Activated T-cell treated with anti-CD3 and anti-CD28 coated beads, Interleukin-2, amount 50 U/mL, for 4 hours (primary cell): ENCODE measurements around the gene LEFTY1. TPM values are rescaled to one million over a fixed set of nuclear protein-coding genes. Genes with fewer than 3 reads are reported as not detected.

Experiments used
- ATAC-seq, 2 donors: fragments of 200-7000 bp; cut with Tn5 transposase; one replicate each; pipeline ENCODE4 v1.10.0; 2021
- DNase-seq: peaks from one replicate; pipeline ENCODE4 v3.0.0-alpha.2; 2020
- H3K27me3 Mint-ChIP-seq: one replicate; pipeline ENCODE4 v1.8.0; 2021; ENCODE audit warnings: low read depth, mixed read lengths
- H3K36me3 Mint-ChIP-seq: one replicate; pipeline ENCODE4 v1.8.0; 2022; ENCODE audit warnings: mixed read lengths; ENCODE audit not compliant: insufficient read depth
- H3K4me1 Mint-ChIP-seq: one replicate; pipeline ENCODE4 v1.8.0; 2021; ENCODE audit warnings: low read depth, mixed read lengths
- H3K4me3 Mint-ChIP-seq: one replicate; pipeline ENCODE4 v1.8.0; 2021; ENCODE audit warnings: mild to moderate bottlenecking, moderate library complexity, mixed read lengths
- H3K9me3 Mint-ChIP-seq: one replicate; pipeline ENCODE4 v1.8.0; 2021; ENCODE audit warnings: mixed read lengths
- total RNA-seq, 3 donors: library from RNA; stranded (reverse); gene quantifications; one replicate each; pipeline ENCODE4 v1.2.1, GENCODE V29; 2021

Gene LEFTY1
- total RNA-seq, 3 donors from 2014 or later = 0.22 TPM; not detected in 2

- DNase-seq (peak; percentile 91), ATAC-seq (peak; percentile 98 to 99)
- Mint-ChIP-seq H3K36me3 (peaks cover 14% of the 10 kb centered on the region), H3K9me3 (no peaks in the 10 kb centered on the region), H3K4me3 (peak within 1 kb of the TSS; percentile 95), H3K27me3 (no peaks in the 10 kb centered on the region), H3K4me1 (peaks cover 47% of the 10 kb centered on the region)
Observed at GRCh38 chr1:225923692-225924555, 35.0 kb upstream of the LEFTY1 start, which contains the start of gene PYCR2. Gene PYCR2 (minus strand): TSS chr1:225924250. CDS start chr1:225924110, 140 bp downstream.

GRCh38 chr1:225923381-225923691 lies 34.4 kb upstream of the LEFTY1 start:
- no peak for DNase-seq
- Mint-ChIP-seq H3K4me3 (peak overlapping the region; percentile 95), H3K9me3 (no peaks in the 10 kb centered on the region)

GRCh38 chr1:225921734-225922709 lies 33.1 kb upstream of the LEFTY1 start:
- Mint-ChIP-seq H3K4me1 (peaks cover 36% of the 10 kb centered on the region), H3K27me3 (no peaks in the 10 kb centered on the region), H3K9me3 (no peaks in the 10 kb centered on the region), H3K36me3 (peaks cover 21% of the 10 kb centered on the region), H3K4me3 (peak overlapping the region; percentile 95)
- DNase-seq (no peak), ATAC-seq (no peak)

More at GRCh38 chr1:225923381-225923691, 34.4 kb upstream of the LEFTY1 start:
- no peaks in the 10 kb centered on the region for H3K27me3 Mint-ChIP-seq
- H3K4me1 Mint-ChIP-seq = peaks cover 41% of the 10 kb centered on the region
- ATAC-seq = no peak
- peaks cover 14% of the 10 kb centered on the region for H3K36me3 Mint-ChIP-seq

DNA sequence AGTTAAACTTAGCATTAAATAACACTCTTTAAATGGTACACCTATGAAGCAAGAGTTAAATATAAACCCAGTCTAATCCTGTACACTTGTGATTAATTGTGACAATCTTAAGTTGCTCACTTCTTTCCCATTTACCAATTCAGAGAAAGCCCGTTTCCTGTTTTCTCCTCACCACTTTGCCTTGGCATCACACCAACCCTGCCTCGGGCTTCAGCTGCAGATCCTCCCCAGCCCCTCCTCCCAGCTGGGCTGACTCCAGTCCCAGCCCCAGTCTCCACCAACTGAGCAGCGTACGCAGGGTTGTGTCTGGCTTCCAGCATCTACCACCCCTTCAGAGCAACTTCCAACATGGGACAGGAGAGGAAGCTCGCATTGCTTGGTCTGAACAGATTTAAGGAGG lies 31.0 kb upstream of the LEFTY1 start:
- Mint-ChIP-seq H3K4me3 (peak overlapping the region; percentile 37), H3K36me3 (peaks cover 23% of the 10 kb centered on the region), H3K4me1 (peaks cover 33% of the 10 kb centered on the region), H3K9me3 (no peaks in the 10 kb centered on the region), H3K27me3 (no peaks in the 10 kb centered on the region)
- no peak for ATAC-seq
- no peak for DNase-seq

GRCh38 chr1:225918280-225918679 lies 29.3 kb upstream of the LEFTY1 start:
- DNase-seq (no peak), ATAC-seq (no peak)
- Mint-ChIP-seq H3K9me3 (no peaks in the 10 kb centered on the region), H3K4me1 (peaks cover 30% of the 10 kb centered on the region), H3K27me3 (no peaks in the 10 kb centered on the region), H3K4me3 (no peak overlapping the region), H3K36me3 (peaks cover 23% of the 10 kb centered on the region)

DNA sequence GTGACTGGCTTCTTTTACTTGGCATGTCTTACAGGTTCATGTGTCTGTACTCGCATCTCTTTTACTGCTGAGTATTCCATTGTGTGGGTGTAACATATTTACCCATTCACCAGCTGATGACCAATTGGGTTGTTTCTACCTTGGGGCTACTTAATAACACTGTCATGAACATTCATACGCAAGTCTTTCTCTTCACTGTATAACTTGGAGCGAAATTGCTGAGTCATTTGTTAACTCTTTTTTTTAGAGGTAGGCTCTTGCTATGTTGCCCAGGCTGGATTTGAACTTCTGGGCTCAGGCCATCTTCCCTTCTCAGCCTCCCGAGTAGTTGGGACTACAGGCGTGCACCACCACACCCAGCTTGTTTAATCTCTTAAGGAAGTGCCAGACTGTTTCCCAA lies 28.6 kb upstream of the LEFTY1 start:
- DNase-seq = no peak
- ATAC-seq = no peak
- Mint-ChIP-seq H3K9me3 (no peaks in the 10 kb centered on the region), H3K27me3 (no peaks in the 10 kb centered on the region), H3K36me3 (peaks cover 21% of the 10 kb centered on the region), H3K4me1 (peaks cover 26% of the 10 kb centered on the region), H3K4me3 (no peak overlapping the region)

GRCh38 chr1:225917101-225917500 lies 28.2 kb upstream of the LEFTY1 start:
- no peak for DNase-seq
- Mint-ChIP-seq H3K27me3 (no peaks in the 10 kb centered on the region), H3K4me1 (peaks cover 22% of the 10 kb centered on the region), H3K9me3 (no peaks in the 10 kb centered on the region), H3K4me3 (no peak overlapping the region), H3K36me3 (peaks cover 21% of the 10 kb centered on the region)
- no peak for ATAC-seq

DNA sequence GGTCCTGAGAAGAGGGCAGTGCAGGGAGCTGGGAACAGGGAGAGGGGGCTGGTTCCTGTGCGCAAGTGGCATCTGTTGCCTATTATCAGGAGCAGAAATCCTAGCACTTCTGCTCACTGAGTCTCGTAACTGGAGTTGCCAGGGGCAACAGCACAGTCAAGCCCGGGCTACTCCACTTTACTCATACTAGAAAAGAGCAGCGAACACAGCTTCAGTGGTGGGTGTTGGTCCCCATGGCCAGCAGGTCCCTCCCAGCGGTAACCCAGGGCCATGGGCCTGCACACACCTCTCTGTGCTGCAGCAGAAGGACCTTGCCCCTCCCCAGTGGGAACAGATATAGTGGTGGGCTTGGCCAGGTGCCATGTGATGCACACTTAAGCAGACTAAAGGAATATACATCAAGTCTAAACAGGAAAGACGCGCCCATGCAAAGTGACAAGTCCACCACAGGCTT lies 26.6 kb upstream of the LEFTY1 start:
- H3K4me3 Mint-ChIP-seq = no peak overlapping the region
- DNase-seq (no peak), ATAC-seq (no peak)
- no peaks in the 10 kb centered on the region for H3K27me3 Mint-ChIP-seq
- peaks cover 26% of the 10 kb centered on the region for H3K4me1 Mint-ChIP-seq
- no peaks in the 10 kb centered on the region for H3K9me3 Mint-ChIP-seq
- H3K36me3 Mint-ChIP-seq = peaks cover 16% of the 10 kb centered on the region

DNA sequence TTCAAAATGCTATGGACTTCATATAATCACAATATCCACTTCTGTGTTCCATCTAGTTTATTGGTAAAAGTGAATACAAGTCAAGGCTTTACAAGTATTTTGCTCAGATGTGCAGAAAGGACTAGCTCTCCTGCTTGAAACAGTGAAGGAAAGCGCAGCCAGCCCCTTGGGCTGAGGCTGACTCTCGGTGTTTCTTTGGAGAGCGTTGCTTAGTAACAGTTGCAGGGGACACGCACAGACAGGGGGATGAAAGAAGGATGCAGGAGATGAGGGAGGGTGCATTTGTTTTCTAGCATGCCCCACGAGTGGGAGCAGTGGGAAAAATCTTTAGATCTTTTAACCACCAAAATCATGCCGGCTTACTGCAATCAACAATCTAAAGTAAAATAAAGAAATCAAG lies 26.0 kb upstream of the LEFTY1 start:
- H3K4me3 Mint-ChIP-seq = no peak overlapping the region
- H3K36me3 Mint-ChIP-seq = peaks cover 11% of the 10 kb centered on the region
- ATAC-seq = no peak
- peaks cover 27% of the 10 kb centered on the region for H3K4me1 Mint-ChIP-seq
- H3K9me3 Mint-ChIP-seq = no peaks in the 10 kb centered on the region
- DNase-seq = no peak
- no peaks in the 10 kb centered on the region for H3K27me3 Mint-ChIP-seq

DNA sequence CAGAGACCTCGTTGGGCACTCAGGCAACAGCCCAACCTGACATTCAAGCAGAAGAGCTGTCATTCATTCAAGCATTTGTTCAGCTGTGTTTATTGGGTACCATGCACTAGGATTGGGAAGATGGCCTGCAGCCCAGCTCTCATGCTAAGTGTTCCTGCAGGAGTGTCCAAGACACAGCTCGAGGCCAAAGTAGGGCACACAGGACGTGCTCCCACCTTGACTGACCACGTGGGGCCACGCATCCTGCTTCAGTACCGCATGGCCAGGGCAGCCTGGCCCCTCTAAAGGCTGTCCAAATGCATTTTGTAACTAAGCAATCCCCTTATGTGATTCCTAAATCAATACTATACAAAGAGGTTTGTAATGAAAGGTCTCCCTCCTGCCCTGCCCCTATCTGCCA lies 25.4 kb upstream of the LEFTY1 start:
- Mint-ChIP-seq H3K36me3 (peaks cover 10% of the 10 kb centered on the region), H3K9me3 (no peaks in the 10 kb centered on the region), H3K27me3 (no peaks in the 10 kb centered on the region), H3K4me1 (peaks cover 27% of the 10 kb centered on the region), H3K4me3 (no peak overlapping the region)
- no peak for ATAC-seq
- DNase-seq = no peak

- DNase-seq = peak; percentile 74
- no peaks in the 10 kb centered on the region for H3K27me3 Mint-ChIP-seq
- H3K9me3 Mint-ChIP-seq = no peaks in the 10 kb centered on the region
- H3K4me3 Mint-ChIP-seq = no peak overlapping the region
- H3K4me1 Mint-ChIP-seq = peaks cover 32% of the 10 kb centered on the region
- H3K36me3 Mint-ChIP-seq = peaks cover 2% of the 10 kb centered on the region
- peak; percentile 95 for ATAC-seq
Observed at GRCh38 chr1:225911191-225912130, 22.5 kb upstream of the LEFTY1 start.

GRCh38 chr1:225909477-225909876 lies 20.5 kb upstream of the LEFTY1 start:
- Mint-ChIP-seq H3K36me3 (no peaks in the 10 kb centered on the region), H3K27me3 (no peaks in the 10 kb centered on the region), H3K4me1 (peaks cover 32% of the 10 kb centered on the region), H3K9me3 (no peaks in the 10 kb centered on the region), H3K4me3 (no peak overlapping the region)
- DNase-seq (no peak), ATAC-seq (no peak)

DNA sequence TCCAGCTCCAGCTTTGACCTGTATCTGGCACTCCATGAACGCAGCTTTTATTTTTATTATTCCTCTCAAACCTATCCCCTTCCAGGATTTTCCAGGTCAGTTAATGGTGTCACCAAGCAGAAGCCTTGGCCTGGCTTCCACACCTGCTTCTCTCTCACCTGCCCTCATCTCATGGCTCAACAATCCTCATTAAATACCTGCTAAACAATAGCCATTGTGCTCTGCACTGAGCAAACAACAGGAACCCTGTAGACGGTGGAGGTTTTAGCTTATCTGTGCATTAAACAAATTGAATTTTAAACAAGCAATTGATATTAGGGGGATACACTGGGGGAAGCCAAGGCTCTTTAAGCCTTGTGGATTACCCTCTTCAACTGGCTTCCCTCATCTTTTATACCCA lies 19.8 kb upstream of the LEFTY1 start:
- ATAC-seq (no peak), DNase-seq (no peak)
- Mint-ChIP-seq H3K36me3 (no peaks in the 10 kb centered on the region), H3K9me3 (no peaks in the 10 kb centered on the region), H3K4me1 (peaks cover 32% of the 10 kb centered on the region), H3K27me3 (no peaks in the 10 kb centered on the region), H3K4me3 (no peak overlapping the region)
